COLO668 (cell line): ENCODE results near the gene DENR.
A peak's percentile ranks its signal among the peaks of the same experiment; 100 is the strongest.
"Not testable (repeated sequence)": the region's sequence is repeated elsewhere in the genome, so short reads cannot be mapped to it uniquely, and the experiment has no call there.

Experiments
- DNase-seq: peaks from one replicate; lab custom pipeline; 2025; ENCODE audit not compliant: unreplicated experiment; lab: John Stamatoyannopoulos, UW

DENR gene, protein sequence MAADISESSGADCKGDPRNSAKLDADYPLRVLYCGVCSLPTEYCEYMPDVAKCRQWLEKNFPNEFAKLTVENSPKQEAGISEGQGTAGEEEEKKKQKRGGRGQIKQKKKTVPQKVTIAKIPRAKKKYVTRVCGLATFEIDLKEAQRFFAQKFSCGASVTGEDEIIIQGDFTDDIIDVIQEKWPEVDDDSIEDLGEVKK

DNA sequence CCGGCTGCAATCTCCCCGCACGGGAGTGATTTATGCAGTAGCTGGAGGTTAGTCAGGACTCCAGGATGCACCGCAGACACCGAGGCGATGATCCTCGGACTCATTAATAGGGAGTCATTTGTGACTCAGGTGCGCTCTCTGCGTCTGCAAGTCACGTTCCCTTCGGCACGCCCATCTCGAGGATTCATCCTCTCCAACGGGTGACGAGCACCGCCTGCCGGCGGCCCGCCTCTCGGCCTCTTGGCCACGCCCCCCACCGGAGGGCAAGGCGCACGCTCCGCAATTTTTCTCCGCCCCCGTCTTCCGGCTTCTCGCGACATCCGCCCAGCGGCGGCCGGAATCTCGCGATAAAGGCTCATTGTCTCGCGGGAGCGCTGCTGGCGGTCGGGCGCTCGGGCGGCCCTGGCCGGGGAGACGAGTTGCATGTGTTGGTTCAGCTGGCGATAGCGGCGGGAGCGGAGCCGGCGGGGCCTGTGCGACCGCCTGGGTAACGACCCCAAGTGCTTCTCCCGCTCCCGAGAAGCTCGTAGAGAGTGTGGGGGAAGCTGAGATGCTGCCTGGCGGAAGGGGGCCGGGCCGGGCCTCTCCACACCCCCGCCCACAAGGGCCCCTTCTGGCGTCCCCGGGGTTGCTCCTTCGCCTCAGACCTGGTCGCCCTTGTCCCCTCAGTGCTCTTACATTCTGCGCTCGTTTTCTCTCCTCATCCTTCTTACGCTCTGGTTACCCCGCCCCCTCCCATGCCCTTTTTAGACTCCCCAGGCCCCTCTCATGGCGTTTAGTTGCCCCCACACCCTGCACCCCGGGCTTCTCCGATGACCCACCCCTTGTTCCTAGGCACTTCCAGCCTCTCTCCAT lies at the start of gene DENR:
Gene DENR (plus strand): TSS at position 361 of the 855 bp plus-strand sequence. CDS start 878 bp downstream, outside the sequence.
- DNase-seq, result peak; percentile 99

DNA sequence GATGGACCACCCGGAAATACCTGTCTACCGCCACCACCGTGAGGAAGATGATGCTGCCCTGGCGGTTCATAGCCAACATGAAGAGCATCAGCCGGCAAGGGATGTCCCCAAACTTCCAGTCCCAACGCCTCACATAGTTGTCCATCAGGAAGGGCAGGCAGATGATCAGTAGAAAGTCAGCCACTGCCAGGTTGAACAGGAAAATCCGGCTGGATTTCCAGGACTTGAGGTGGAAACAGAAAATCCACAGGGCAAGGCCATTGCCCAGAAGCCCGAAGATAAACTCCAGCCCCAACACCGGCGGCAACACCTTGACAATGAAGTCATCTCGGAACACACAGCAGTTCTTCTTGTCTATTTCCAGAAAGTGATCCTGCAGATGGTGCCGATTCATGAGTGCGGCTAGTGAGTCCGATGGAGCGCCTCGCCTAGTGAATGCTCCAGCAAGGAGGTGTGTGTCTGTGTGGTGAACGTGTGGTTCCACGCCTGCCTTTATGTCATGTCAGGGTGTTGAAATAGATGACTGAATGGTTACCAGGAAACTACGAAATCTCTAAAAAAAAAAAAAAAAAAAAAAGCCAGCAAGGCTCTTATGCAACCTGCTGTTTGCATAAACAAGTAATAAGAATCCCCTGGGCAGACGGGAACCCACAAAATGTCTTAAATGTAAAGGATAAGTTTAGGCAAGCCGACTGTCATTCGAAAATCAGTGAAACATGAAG lies 49.6 kb upstream of the DENR start, which contains the start of gene HCAR2:
Gene HCAR2 (minus strand): TSS at position 468 of the 722 bp plus-strand sequence. CDS start 74 bp downstream, at position 394.
- not testable (repeated sequence) for DNase-seq

DNA sequence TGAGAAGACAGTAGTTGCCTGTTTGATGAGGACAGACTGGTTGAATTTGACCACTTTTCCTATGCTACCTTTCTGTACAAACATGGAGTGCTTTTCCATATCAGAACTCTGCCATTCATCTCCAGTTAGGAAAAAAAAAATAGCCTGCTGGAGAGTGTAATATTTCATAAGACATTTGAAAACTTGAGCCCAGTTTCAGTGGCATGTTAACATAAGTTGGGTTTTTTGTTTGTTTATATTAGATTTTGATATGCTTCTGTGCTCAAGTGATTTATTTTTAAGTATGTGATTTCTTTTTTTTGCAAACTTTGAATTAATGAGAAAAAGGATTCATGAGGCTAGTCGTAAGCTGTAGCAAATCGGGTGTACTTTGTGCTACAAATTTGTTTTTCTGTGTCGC lies 48.8 kb upstream of the DENR start:
- DNase-seq, result not testable (repeated sequence)

DNA sequence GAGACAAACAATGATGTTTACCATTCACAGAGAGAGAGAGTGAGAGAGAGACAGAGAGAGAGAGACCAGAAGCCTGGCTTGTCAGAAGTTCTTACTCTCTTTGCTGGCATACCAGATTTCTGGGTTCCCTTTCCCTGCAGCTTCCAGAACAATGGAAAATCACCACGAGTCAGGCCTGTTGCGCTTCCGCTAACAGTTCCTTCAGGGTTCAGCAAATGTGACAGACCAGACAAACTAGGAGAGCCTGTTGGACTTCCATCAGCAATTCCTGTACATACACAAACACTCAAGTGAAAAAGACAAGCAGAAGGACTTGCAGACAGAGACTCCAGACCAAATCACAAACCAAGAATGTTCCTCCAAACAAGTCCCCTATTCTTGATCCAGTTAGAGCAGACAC lies 43.3 kb upstream of the DENR start:
- DNase-seq, result not testable (repeated sequence)

DNA sequence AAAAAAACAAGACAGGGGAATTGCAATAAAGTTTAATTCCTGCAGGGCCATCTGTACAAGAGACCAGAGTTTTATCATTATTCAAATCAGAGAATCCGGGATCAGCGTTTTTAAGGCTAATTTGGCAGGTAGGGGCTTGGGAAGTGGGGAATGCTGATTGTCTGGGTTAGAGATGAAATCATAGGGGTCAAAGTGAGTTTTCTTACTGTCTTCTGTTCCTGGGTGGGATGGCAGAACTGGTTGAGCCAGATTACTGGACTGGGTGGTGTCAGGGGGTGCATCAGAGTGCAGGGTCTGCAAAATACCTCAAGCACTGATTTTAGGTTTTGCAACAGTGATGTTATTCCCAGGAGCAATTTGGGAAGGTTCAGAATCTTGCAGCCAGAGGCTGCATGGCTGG lies 42.3 kb upstream of the DENR start:
- not testable (repeated sequence) for DNase-seq

DNA sequence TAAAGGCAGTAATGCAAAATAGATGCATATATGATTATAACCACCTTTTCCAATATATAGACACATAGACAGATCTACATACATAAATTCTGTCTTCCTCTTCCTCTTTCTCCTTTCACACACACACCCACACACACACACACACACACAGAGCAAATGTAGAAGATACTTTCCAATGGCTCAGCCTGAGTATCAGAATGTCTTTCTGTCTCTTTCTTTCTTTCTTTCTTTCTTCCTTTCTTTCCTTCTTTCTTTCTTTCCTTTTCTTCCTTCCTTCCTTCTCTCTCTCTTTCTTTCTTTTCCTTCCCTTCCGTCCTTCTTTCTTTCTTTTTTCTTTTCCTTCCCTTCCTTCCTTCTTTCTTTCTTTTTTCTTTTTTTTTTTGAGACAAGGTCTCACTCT lies 41.4 kb upstream of the DENR start:
- not testable (repeated sequence) for DNase-seq

DNA sequence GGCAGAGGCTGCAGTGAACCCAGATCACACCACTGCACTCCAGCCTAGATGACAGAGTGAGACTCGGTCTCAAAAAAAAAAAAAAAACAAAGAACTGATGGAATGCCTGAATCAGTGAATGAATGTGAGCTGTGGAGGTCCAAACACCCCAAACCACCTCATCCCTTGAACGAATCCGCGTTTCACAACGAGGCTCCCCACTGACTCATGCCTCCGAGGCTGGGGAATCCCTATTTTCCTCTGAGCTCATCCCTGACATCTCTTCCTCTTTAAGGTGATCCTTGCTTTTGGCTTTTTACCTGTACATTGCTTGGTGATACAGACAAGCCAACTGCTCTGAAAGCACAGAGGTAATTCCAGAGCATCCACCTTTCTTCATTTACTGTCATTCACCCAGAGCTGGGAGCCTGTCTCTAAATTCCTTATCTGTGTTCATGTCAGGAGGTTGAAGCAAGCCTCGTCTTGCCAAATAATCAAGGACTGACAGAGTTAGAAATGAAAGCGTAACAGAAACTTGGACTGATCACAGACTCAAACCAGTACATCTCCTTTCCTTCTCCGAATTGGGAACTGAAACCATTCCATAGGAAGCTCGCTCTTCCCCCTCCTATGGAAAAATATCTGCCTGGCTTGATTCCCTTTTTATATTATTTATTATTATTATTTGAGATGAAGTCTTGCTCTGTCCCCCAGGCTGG lies 39.0 kb upstream of the DENR start:
- not testable (repeated sequence) for DNase-seq

DNA sequence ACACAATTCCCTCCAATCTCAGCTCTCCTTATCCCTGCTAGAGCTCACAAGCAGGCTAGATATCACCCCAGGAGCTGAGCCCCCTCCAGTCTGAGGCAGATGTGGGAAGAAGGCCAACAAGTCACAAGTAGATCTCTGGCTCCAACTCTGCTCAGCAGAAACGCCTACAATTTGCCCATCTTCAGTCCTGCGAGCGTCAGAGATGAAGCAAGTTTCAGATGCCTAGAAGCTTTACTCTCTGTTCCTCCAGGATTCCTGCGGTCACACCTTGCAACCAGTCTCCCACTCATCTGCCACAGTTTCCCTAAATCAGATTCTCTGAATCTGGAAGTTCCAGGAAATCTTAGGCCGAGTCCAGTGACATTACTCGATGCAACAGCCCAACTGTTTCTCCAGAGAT lies 37.4 kb upstream of the DENR start:
- not testable (repeated sequence) for DNase-seq

DNA sequence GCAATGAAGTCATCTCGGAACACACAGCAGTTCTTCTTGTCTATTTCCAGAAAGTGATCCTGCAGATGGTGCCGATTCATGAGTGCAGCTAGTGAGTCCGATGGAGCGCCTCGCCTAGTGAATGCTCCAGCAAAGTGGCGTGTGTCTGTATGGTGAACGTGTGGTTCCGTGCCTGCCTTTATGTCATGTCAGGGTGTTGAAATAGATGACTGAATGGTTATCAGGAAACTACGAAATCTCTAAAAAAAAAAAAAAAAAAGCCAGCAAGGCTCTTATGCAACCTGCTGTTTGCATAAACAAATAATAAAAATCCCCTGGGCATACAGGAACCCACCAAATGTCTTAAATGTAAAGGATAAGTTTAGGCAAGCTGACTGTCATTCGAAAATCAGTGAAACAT lies 36.0 kb upstream of the DENR start, which contains the start of gene HCAR3:
Gene HCAR3 (minus strand): TSS at position 154 of the 400 bp plus-strand sequence. CDS start 74 bp downstream, at position 80.
- not testable (repeated sequence) for DNase-seq

DNA sequence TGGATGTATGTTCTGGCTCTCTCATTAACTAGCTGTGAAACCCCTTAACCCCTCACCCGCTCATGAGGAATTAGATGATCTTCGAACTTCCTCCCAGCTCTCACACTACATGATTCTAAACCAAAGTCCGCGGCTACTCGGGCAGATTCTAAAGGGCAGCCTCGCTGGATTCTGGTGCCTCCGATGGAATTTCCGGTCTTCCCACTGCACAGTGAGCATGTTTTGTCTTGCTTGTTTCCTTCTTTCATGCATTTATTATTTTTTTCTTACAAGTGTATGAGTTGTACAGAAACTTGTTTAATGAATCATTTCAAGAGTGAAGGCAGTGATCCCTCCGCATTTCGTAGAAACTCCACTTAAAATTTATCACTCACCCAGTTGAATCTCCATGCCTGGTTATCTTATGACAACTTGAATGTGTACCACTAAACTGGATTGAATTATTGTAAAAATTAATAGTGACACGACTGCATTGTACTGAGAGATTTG lies 31.5 kb upstream of the DENR start:
- no peak for DNase-seq

DNA sequence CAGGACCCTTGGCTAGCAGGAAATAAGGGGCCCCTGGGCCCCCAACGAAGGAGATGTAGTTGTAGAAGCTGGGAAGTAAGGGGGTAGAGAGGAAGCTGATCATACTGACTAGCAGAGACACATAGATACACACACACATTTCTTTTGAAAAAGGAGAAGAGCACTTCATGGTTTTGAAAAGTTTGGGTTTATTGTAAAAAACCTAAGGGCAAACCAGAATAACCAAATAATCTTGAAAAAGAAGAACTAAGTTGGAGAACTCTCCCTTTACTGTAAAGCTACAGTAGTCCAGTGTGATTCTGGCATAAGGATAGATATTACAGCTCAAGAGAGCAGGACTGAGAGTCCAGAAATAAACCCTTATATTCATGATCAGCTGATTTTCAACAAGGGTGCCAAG lies 30.2 kb upstream of the DENR start:
- DNase-seq, result no peak

DNA sequence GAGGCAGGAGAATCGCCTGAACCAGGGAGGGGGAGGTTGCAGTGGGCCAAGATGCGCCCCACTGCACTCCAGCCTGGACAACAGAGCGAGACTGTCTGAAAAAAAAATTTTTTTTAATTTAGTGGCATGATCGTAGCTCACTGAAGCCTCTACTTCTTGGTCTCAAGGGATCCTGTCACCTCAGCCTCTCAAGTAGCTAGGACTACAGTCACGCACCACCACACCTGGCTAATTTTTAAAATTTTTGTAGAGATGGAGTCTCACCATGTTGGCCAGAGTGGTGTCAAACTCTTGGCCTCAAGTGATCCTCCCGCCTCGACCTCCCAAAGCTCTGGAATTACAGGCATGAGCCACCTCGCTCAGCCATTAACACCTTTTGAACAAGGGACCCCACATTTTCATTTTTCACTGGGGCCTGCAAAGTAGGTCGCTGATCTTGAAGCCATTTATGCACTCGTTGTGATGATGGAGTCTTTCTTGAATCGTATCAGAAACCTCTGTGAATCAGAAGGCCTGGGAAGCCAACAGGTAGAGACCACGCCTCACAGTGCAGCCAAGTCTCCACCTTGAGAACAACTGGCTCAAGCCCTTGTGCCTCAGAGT lies 27.9 kb upstream of the DENR start:
- DNase-seq, result no peak

DNA sequence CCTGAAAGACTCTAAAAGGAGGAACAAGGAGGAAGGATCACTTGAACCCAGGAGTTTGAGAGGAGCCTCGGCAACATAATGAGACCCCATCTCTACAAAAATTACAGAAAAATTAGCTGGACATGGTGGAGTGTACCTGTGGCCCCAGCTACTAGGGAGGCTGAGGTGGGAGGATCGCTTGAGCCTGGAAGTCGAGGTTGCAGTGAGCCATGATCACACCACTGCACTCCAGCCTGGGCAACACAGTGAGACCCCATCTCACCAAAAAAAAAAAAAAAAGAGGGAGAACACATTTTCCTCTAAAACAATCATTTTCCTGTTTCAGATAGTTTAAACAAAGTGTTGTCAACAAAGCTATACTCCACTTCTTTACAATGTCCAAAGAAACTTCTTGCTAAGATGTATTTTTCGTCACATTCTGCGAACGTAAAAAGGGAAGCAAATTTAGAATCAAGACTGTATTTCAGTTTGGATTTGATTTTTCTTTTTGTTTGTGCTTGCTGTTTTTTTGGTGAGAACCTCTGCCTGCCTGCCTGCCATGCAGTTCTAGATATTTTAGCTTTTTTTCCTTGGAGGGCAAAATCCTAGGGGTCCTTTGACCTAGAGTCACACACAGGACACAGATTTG lies 27.1 kb upstream of the DENR start:
- no peak for DNase-seq

DNA sequence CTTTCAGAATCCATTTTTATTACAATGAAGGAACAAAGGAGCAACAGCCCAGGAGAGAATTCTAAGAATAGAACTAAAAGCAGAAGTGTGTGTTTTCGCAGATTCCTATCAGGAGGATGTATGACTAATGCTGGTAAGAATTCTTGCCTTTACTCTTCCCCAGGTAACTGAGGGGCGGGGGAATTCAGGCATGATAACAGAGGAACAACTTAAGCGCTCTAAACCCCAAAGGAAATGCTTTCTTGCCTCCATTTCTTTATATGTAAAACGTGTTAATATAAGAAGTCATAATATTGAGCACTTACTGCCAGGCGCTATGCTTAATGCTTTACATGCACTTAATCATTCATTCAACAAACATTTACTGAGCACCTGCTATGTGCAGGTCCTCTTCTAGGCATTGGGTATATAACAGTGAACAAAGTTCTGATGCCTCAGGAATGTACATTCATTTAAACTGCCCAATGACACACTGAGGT lies 26.5 kb upstream of the DENR start:
- no peak for DNase-seq

DNA sequence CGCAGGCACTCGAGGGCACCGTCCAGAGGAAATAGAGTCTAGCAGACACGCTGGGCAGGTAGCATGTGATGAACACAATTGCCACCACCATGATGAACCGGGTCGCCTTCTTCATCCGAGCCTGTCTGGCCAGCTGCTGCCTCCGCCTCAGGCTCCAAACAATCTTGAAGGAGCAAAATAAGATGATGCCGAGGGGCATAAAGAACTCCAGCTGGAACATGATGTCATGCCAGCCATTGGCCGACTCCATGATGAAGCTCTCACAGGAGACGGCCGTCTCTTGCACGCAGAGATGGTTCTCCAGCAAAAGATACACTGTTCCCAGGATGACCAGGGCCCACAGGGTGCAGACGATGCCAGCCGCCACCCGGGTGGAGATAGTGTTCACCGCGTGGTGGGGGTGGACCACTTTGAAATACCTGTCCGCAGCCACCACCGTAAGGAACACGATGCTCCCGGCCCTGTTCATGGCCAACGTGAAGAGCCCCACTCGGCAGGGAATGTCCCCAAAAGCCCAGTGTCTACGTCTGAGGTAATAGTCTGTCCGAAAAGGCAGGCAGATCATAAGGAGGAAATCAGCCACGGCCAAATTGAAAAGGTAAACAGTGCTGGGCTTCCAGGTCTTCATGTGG lies 22.9 kb upstream of the DENR start:
- DNase-seq, result no peak

DNA sequence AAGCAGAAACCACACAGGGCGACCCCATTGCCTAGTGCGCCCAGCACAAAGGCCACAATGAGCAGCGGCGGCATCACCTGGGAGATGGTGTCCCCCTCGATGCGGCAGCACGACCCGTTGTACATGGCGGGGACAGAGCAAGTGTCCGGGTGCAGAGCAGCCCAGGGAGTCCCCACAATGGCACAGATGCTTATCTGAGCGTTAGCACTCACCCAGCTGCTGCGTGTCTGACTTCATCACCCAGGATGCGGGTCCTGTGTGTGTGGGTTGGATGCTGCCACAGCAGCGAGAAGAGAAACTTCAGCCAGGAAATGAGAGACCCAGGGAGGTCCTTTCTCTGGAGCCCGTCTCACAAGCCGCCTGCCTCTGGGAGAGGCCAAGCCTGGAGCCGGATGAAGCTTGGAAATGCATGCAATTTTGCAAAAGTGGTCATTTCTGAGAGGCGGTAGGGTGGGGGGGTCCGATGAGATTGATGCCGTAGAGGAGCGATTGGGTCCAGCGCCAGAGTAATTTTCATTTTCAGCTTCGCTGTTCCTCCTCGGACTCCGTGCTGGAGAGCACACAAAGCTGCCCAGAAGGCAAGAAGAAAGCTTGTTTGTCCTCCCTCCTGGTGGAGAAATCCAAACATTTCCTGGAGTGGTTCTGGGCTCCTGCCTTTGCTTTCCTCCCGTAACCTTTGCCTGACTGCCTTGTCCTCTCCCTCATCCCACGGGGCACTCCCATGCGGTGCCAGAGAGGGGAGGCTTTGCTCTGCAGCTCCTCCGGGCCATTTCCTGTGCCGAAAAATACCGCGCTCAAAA lies 22.2 kb upstream of the DENR start, which contains the start of gene HCAR1:
Gene HCAR1 (minus strand): TSS at position 630 of the 800 bp plus-strand sequence. CDS start 505 bp downstream, at position 125.
- peak; percentile 51 for DNase-seq

DNA sequence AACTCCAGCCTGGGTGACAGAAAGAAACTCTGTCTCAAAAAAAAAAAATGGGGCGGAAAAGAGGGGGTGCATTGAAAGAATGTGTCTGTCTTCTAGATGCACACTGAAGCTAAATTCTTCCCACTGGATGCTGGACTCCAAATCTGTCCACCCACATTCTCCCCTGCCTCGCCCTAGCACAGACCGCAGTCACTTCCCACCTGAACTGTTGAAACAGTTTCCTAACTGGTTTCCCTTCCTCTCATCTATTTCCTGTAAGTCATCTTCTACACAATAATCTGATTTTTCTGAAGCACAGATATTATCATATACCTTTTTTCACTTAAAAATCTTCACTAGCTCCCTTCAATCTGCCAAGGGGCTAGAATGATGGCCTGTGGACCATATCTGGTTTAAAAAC lies 20.5 kb upstream of the DENR start:
- DNase-seq, result no peak

DNA sequence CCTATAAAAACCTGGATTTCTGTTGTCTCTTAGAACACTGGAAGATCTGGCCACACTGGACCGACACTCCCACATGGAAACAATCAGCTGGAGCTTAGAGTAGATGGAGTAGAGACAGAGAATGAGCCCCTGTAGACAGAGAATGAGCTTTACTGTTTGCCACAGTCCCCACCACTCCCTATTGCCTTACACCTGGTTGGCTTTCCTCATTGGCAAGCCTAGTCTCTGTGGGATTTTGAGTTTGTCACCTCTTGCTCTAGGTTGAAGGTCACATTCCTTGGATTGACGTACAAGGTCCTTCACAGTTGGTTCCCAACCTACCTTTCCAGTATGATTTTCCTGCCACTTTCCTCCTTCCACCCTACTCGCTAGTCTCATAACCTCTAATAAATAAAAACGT lies 20.0 kb upstream of the DENR start:
- DNase-seq, result no peak
